MM.1S (cell line): ENCODE measurements around the gene MEF2C.
A peak's percentile ranks its signal among the peaks of the same experiment; 100 is the strongest.

Source experiments
- DNase-seq: peaks from one replicate; pipeline ENCODE4 v3.0.0-alpha.2; 2015
- H2AFZ ChIP-seq: fragments of 300-600 bp; sonication (generic); 2 replicates; pipeline ENCODE4 v1.6.0; 2016; ENCODE audit warnings: antibody characterized with exemption, low read length
- H3F3A ChIP-seq: fragments of 300-600 bp; sonication (generic); 2 replicates; pipeline ENCODE4 v1.6.1; 2016; ENCODE audit warnings: mild to moderate bottlenecking, antibody characterized with exemption, low read length, moderate library complexity, mixed read lengths; ENCODE audit not compliant: insufficient read depth
- H3K27ac ChIP-seq: fragments of 300-600 bp; sonication (generic); 2 replicates; pipeline ENCODE4 v1.5.1; 2016; ENCODE audit warnings: mild to moderate bottlenecking, low read length
- H3K27me3 ChIP-seq: fragments of 300-600 bp; sonication (generic); replicated peaks from 2 replicates; pipeline ENCODE4 v1.6.0; 2016; ENCODE audit warnings: low read length; ENCODE audit not compliant: insufficient read depth
- H3K36me3 ChIP-seq: fragments of 300-600 bp; sonication (generic); replicated peaks from 2 replicates; pipeline ENCODE4 v1.6.1; 2016; ENCODE audit warnings: mild to moderate bottlenecking, low read length, mixed read lengths; ENCODE audit not compliant: insufficient read depth
- H3K4me1 ChIP-seq: fragments of 300-600 bp; sonication (generic); 2 replicates; pipeline ENCODE4 v1.6.1; 2016; ENCODE audit warnings: low read length, mixed read lengths
- H3K4me2 ChIP-seq: fragments of 300-600 bp; sonication (generic); 2 replicates; pipeline ENCODE4 v1.6.0; 2016; ENCODE audit warnings: low read depth, low read length
- H3K4me3 ChIP-seq: fragments of 300-600 bp; sonication (generic); 2 replicates; pipeline ENCODE4 v1.5.1; 2016; ENCODE audit warnings: low read length, mixed read lengths
- H3K79me2 ChIP-seq: fragments of 300-600 bp; sonication (generic); 2 replicates; pipeline ENCODE4 v1.6.1; 2016; ENCODE audit warnings: mixed run types, low read length, mixed read lengths
- H3K9ac ChIP-seq: fragments of 300-600 bp; sonication (generic); 2 replicates; pipeline ENCODE4 v1.6.1; 2016; ENCODE audit warnings: low read length, mixed read lengths
- H3K9me2 ChIP-seq: fragments of 300-600 bp; sonication (generic); replicated peaks from 2 replicates; pipeline ENCODE4 v1.6.1; 2016; ENCODE audit warnings: mild to moderate bottlenecking, low read length, mixed read lengths; ENCODE audit not compliant: insufficient read depth
- H3K9me3 ChIP-seq: fragments of 300-600 bp; sonication (generic); replicated peaks from 2 replicates; pipeline ENCODE4 v1.6.1; 2016; ENCODE audit warnings: mild to moderate bottlenecking, low read length, mixed read lengths; ENCODE audit not compliant: insufficient read depth
- H4K20me1 ChIP-seq: fragments of 300-600 bp; sonication (generic); 2 replicates; pipeline ENCODE4 v1.6.1; 2016; ENCODE audit warnings: mild to moderate bottlenecking, low read length, moderate library complexity, mixed read lengths; ENCODE audit not compliant: insufficient read depth
- EZH2 ChIP-seq: fragments of 300-600 bp; sonication (generic); optimal IDR thresholded peaks from 2 replicates; pipeline ENCODE3; 2017; ENCODE audit warnings: low read depth, mild to moderate bottlenecking, antibody characterized with exemption, low read length, mixed read lengths
- EZH2phosphoT487 ChIP-seq: fragments of 300-600 bp; sonication (generic); IDR thresholded peaks from 2 replicates; pipeline ENCODE4 v1.6.1; 2018; ENCODE audit warnings: antibody characterized with exemption, low read length
- TF ChIP-seq, protein P1 (sequence below): fragments of 300-600 bp; sonication (generic); IDR thresholded peaks from 2 replicates; pipeline ENCODE4 v1.5.1; 2016; ENCODE audit warnings: antibody characterized with exemption, low read length, mixed read lengths

Gene MEF2C

DNA sequence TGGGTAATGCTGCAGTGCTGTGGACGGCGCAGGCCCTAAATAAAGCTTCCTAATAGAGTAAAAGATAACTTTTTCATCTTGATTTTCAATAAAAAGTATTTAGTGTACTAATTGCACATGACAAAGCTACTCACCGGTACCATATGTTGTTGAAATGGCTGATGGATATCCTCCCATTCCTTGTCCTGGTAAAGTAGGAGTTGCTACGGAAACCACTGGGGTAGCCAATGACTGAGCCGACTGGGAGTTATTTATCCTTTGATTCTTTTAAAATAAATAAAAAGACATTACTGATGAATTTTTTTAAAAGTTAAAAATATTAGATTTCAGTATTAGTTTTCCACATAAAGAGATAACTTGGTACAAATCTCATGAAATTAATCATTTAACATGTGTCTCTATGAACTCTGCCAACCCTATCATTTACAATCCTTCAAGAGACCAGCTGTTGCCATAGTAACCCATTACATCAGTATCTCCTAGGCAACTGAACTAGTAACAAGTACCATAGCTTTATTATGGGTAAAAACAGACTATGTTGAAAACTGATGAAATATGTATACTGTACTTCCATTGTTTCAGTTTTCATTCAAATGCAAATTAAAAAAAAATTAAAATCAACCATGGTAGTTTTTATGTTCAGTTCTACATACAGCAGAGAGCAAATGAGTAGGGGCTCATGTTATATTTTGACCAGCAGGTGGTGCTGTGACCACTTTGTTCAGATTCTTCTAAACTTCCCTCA lies 153.7 kb downstream of the MEF2C start:
- peaks cover 34% of the 10 kb centered on the region for H3K36me3 ChIP-seq
- TF ChIP-seq EZH2phosphoT487, result no peak
- TF ChIP-seq EZH2, result no peak
- TF ChIP-seq, protein P1, sequence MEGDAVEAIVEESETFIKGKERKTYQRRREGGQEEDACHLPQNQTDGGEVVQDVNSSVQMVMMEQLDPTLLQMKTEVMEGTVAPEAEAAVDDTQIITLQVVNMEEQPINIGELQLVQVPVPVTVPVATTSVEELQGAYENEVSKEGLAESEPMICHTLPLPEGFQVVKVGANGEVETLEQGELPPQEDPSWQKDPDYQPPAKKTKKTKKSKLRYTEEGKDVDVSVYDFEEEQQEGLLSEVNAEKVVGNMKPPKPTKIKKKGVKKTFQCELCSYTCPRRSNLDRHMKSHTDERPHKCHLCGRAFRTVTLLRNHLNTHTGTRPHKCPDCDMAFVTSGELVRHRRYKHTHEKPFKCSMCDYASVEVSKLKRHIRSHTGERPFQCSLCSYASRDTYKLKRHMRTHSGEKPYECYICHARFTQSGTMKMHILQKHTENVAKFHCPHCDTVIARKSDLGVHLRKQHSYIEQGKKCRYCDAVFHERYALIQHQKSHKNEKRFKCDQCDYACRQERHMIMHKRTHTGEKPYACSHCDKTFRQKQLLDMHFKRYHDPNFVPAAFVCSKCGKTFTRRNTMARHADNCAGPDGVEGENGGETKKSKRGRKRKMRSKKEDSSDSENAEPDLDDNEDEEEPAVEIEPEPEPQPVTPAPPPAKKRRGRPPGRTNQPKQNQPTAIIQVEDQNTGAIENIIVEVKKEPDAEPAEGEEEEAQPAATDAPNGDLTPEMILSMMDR, result peak; percentile 77
- DNase-seq, result peak; percentile 74
- H3K9me3 ChIP-seq, result no peaks in the 10 kb centered on the region
- H3K79me2 ChIP-seq, result peaks cover 93% of the 10 kb centered on the region
- H3K4me3 ChIP-seq, result no peak overlapping the region
- peaks cover 7% of the 10 kb centered on the region; the same call in 1 of the 2 replicates for H4K20me1 ChIP-seq
- peaks cover 20% of the 10 kb centered on the region for H3K4me1 ChIP-seq
- H3K4me2 ChIP-seq, result no peak overlapping the region
- H3K27ac ChIP-seq, result peak overlapping the region; percentile 7; the same call in 1 of the 2 replicates
- H3K9ac ChIP-seq, result no peak overlapping the region
- H3F3A ChIP-seq, result peaks cover 51% of the 10 kb centered on the region
- no peaks in the 10 kb centered on the region for H3K9me2 ChIP-seq
- H2AFZ ChIP-seq, result no peak overlapping the region
- H3K27me3 ChIP-seq, result no peaks in the 10 kb centered on the region

DNA sequence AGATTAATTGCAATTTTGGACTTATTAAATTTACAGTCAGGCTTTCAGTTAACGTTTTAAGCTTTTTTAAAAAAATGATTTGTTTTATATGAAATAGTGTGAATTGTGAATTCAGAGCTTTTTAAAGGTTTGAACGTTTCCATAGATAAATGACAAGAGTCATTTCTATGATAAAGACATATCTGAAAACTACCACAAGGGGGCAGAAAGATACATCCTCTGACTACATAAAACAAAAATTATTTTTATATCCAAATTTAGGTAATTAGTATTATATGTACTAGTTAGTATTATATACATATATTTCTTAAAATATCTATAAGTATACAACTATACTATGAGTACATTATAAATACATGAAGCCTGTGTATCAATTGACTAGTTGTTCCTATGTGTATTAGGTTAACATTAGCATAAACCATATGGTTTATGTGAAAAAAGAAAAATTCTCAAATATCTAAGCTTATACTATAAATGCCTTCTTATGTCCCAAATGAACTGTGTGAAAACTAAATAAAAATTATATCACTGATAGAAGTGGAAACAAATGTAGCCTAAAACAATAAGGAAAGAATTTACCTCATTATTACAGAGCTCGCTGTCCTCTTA lies 155.2 kb downstream of the MEF2C start:
- TF ChIP-seq, protein P1, result peak; percentile 26
- TF ChIP-seq EZH2, result no peak
- peak; percentile 48 for DNase-seq
- H3K27ac ChIP-seq, result no peak overlapping the region
- no peak overlapping the region for H3K4me3 ChIP-seq
- H3K36me3 ChIP-seq, result peaks cover 37% of the 10 kb centered on the region
- no peak overlapping the region for H2AFZ ChIP-seq
- no peaks in the 10 kb centered on the region for H3K9me3 ChIP-seq
- no peak overlapping the region for H3K9ac ChIP-seq
- peaks cover 7% of the 10 kb centered on the region; the same call in 1 of the 2 replicates for H3K4me1 ChIP-seq
- peaks cover 37% of the 10 kb centered on the region for H3F3A ChIP-seq
- H4K20me1 ChIP-seq, result peaks cover 7% of the 10 kb centered on the region; the same call in 1 of the 2 replicates
- H3K79me2 ChIP-seq, result peaks cover 90% of the 10 kb centered on the region
- no peak overlapping the region for H3K4me2 ChIP-seq
- H3K9me2 ChIP-seq, result no peaks in the 10 kb centered on the region
- no peaks in the 10 kb centered on the region for H3K27me3 ChIP-seq

DNA sequence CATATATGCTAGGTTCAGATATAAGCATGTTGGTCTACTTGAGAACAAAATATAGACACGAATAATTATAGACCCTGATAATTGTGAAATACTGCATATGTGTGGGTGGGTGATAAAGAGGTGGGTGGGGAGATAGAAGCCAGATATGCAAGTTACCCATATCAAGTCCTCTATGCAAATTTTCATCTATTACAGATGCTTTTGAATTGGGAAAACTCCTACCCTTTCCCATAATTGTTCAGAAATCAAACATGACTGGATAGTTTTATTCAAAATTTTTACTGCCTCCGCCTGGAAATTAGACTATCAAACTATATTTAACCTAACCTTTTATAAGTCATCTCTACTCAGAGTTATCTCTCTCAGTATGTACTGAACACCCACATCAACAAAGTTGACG lies 157.5 kb downstream of the MEF2C start:
- H3K9me2 ChIP-seq, result no peaks in the 10 kb centered on the region
- H3K9ac ChIP-seq, result no peak overlapping the region
- TF ChIP-seq EZH2phosphoT487, result no peak
- TF ChIP-seq EZH2, result no peak
- TF ChIP-seq, protein P1, result no peak
- no peaks in the 10 kb centered on the region for H3K9me3 ChIP-seq
- no peak for DNase-seq
- H4K20me1 ChIP-seq, result peaks cover 5% of the 10 kb centered on the region; the same call in 1 of the 2 replicates
- peaks cover 14% of the 10 kb centered on the region for H3F3A ChIP-seq
- peaks cover 72% of the 10 kb centered on the region for H3K79me2 ChIP-seq
- no peak overlapping the region for H3K27ac ChIP-seq
- no peak overlapping the region for H3K4me3 ChIP-seq
- H3K4me1 ChIP-seq, result no peaks in the 10 kb centered on the region
- no peaks in the 10 kb centered on the region for H3K27me3 ChIP-seq
- H3K4me2 ChIP-seq, result no peak overlapping the region
- H2AFZ ChIP-seq, result no peak overlapping the region
- H3K36me3 ChIP-seq, result peaks cover 52% of the 10 kb centered on the region
